ENCODE results near the gene PIGS. TPM values are rescaled to one million over a fixed set of nuclear protein-coding genes. Genes with fewer than 3 reads are reported as not detected.
A peak's percentile ranks its signal among the peaks of the same experiment; 100 is the strongest.

PIGS gene
- total RNA-seq, 4 donors from 2014 or later = 47.0 to 188 (median 107) TPM

- H3K4me3 ChIP-seq = no peak overlapping the region
- no peaks in the 10 kb centered on the region for H3K27me3 ChIP-seq
- no peaks in the 10 kb centered on the region for H3K36me3 ChIP-seq
- no peak for DNase-seq
- no peak for TF ChIP-seq POLR2A (IDR thresholded peaks at IDR 0.05)
- no peak for TF ChIP-seq CTCF (IDR thresholded peaks at IDR 0.05)
- H3K4me1 ChIP-seq = no peaks in the 10 kb centered on the region
- H3K27ac ChIP-seq = no peak overlapping the region
- H3K9me3 ChIP-seq = no peaks in the 10 kb centered on the region
Observed at GRCh38 chr17:28538296-28538895, 32.9 kb downstream of the PIGS start.

DNA sequence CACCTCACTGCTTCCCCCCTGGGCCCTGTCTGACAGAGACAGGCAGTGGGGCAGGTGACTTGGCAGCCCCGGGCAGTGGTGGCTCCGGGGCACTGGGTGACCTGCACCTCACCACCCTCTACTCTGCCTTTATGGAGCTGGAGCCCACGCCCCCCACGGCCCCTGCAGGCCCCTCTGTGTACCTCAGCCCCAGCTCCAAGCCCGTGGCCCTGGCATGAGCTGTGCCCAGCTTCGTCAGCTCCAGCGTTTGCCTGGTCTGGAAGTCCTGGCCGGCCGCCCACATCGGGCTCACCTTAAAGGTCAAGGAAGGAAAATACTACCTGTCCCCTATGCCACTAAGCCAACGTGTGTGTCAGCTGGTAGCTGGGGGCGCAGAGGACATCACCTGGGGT is 34.1 kb downstream of the PIGS start:
- no peak for DNase-seq
- H3K36me3 ChIP-seq = no peaks in the 10 kb centered on the region
- no peak overlapping the region for H3K27ac ChIP-seq
- H3K9me3 ChIP-seq = no peaks in the 10 kb centered on the region
- no peaks in the 10 kb centered on the region for H3K4me1 ChIP-seq
- no peaks in the 10 kb centered on the region for H3K27me3 ChIP-seq
- TF ChIP-seq CTCF (IDR thresholded peaks at IDR 0.05) = no peak
- TF ChIP-seq POLR2A (IDR thresholded peaks at IDR 0.05) = no peak
- H3K4me3 ChIP-seq = no peak overlapping the region

DNA sequence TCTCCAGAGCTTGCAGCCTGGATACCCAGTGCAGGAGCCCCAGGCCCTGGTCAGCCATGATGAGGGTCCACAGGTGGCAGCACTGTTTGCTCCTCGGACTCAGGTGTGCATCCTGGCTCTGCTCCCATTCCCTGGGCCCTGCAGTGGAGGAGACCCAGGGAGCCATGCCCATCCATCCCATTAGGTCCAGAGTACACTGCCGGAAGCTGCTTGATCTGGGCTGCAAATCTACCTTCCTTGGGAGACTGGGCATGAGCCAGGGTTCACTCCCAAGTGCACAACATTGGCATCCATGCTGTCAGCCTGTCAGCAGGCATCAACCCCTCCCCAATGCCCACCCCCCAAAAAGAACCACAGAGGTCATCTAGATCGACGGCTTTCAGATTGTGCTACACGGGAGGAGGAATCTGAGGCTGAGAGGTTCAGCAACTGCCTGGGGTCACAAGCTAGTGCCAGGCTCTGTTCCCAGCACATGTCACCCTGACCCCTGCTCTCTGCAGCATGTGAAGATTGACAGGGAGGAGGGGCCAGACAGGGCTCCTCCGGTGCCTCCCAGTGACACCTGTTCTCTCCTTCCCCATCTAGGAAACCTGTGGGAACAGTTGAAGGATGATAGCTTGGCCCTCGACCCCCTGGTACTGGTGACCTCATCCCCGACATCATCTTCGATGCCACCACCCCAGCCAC is 34.6 kb downstream of the PIGS start:
- no peak for DNase-seq
- TF ChIP-seq CTCF (IDR thresholded peaks at IDR 0.05) (no peak), POLR2A (IDR thresholded peaks at IDR 0.05) (no peak)

GRCh38 chr17:28534740-28535375 is 36.5 kb downstream of the PIGS start:
- TF ChIP-seq POLR2A (IDR thresholded peaks at IDR 0.05) (no peak), CTCF (IDR thresholded peaks at IDR 0.05) (no peak)

More for the DNA sequence above, 34.6 kb downstream of the PIGS start:
- H3K9me3 ChIP-seq = no peaks in the 10 kb centered on the region
- no peaks in the 10 kb centered on the region for H3K4me1 ChIP-seq
- H3K4me3 ChIP-seq = no peak overlapping the region
- H3K27ac ChIP-seq = no peak overlapping the region
- no peaks in the 10 kb centered on the region for H3K27me3 ChIP-seq
- H3K36me3 ChIP-seq = no peaks in the 10 kb centered on the region

GRCh38 chr17:28533091-28533807 is 38.1 kb downstream of the PIGS start:
- no peak overlapping the region for H3K4me3 ChIP-seq
- no peaks in the 10 kb centered on the region for H3K9me3 ChIP-seq
- TF ChIP-seq POLR2A (IDR thresholded peaks at IDR 0.05) = no peak
- no peak for TF ChIP-seq CTCF (IDR thresholded peaks at IDR 0.05)
- H3K27me3 ChIP-seq = no peaks in the 10 kb centered on the region
- DNase-seq = peak in 1 of 3 donors; percentile 56
- no peaks in the 10 kb centered on the region for H3K4me1 ChIP-seq
- H3K27ac ChIP-seq = no peak overlapping the region
- H3K36me3 ChIP-seq = no peaks in the 10 kb centered on the region

More at GRCh38 chr17:28534740-28535375, 36.5 kb downstream of the PIGS start:
- Histone ChIP-seq H3K9me3 (no peaks in the 10 kb centered on the region), H3K4me3 (no peak overlapping the region), H3K4me1 (no peaks in the 10 kb centered on the region), H3K27me3 (no peaks in the 10 kb centered on the region), H3K36me3 (no peaks in the 10 kb centered on the region), H3K27ac (no peak overlapping the region)
- DNase-seq = no peak
